Urothelium cell line (cell line): ENCODE results near the gene TEDC2.
"Not testable (repeated sequence)": the region's sequence is repeated elsewhere in the genome, so short reads cannot be mapped to it uniquely, and the experiment has no call there.

Source experiments
- DNase-seq: peaks from one replicate; pipeline ENCODE4 v3.0.0; 2011; ENCODE audit warnings: low spot score, mixed read lengths
- FAIRE-seq: peaks from 2 replicates; lab custom pipeline; 2011; peaks lifted over from hg19 to GRCh38; lab: Jason Lieb, UNC

Gene TEDC2

DNA sequence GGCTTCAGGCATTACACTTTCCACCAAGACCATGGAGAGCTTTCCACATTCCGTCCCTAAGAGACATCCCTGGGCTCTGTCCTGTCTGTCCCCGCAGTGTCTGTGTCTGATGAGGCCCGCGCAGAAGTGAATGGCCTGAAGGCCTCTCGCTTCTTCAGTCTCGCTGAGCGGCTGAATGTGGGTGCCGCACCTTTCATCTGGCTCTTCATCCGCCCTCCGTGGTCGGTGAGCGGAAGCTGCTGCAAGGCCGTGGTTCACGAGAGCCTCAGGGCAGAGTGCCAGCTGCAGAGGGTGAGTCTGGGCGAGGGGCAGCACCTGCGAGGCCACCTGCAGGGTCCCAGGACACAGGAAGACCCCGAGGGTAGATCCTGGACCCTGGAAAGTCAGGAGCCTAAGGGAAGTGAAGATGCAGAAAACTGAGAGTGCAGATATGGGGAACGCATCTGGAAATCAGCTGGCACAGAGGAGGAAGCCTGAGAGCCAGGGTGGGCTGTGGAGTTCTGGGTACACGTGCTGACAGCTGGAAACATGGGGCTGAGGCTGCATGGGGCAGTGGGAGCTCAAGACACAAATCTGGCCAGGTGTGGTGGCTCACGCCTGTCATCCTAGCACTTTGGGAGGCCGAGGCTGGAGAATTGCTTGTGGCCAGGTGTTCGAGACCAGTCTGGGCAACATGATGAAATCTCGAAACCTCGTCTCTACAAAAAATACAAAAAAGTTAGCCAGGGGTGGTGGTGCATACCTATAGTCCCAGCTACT, 22.7 kb upstream of the TEDC2 start:
- no peak for DNase-seq
- no peak for FAIRE-seq

DNA sequence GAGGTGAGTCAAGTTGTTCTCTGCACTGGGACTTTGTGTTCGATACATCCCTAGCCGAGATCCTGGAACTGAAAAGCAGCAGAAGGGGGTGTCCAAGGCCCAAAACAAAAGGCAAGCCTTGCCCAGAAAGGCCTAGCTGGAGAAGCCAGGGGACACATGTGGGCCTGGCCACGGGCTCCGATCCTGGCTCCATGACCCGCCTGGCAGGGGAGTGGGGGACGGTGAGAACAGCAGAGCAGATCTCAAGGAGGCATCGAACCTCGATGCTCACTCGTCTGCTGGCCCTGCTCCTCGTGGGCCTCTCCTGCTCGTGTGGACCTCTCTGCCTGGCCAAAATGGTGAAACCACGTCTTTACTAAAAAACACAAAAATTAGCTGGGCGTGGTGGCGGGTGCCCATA, 21.8 kb upstream of the TEDC2 start:
- DNase-seq (no peak), FAIRE-seq (no peak)

DNA sequence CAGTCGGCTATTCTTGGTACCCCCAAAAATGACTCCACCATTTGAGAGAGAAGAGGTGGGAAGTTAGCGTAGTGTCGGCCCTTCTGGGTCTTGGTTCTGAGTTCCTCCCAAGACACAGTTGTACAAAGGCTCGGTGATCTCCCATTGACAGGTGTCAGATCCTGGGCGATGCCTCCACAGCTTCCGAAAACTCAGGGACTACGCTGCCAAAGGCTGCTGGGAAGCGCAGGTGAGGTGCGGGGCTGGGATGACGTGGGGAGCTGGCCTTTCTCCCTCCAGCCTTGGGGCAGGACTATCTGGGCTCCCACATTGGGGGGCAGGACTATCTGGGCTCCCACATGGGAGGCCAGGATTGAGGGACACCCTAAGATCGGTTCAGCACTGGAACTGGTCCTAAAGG, 20.3 kb upstream of the TEDC2 start:
- no peak for FAIRE-seq
- no peak for DNase-seq

DNA sequence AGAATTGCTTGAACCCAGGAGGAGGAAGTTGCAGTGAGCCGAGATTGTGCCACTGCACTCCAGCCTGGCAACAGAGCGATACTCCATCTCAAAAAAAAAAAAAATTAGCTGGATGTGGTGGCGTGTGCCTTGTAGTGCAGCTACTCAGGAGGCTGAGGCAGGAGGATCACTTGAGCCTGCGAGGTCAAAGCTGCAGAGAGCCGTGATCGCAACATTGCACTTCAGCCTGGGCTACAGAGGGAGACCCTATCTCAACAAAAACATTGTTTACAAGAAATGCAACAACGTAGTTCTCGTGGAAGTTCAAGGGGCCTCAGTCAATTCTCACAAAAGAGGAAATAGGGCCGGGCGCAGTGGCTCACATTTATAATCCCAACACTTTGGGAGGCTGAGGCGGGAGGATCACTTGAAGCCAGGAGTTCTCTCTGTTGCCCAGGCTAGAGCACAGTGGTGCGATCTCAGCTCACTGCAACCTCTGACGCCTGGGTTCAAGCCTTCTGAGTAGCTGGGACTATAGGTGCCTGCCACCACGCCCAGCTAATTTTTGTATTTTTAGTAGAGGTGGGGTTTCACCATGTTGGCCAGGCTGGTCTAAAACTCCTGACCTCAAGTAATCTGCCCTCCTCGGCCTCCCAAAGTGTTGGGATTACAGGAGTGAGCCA, 18.6 kb upstream of the TEDC2 start:
- FAIRE-seq, DNase-seq: not testable (repeated sequence)

DNA sequence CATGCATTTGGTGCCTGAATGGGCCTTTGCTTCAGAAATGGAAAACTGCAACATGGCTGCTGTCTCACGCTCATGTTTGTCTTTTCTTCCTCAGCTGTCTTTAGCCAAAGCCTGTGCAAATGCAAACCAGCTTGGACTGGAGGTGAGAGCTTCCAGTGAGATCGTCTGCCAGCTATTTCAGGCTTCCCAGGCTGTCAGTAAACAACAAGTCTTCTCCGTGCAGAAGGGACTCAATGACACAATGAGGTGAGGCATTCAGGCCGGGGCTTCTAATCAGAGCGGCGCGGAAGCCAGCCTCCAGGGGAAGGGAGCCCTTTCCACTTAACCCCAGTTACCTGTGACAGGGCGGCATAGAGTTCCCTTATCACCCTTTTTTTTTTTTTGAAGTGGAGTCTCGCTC, 16.4 kb upstream of the TEDC2 start:
- DNase-seq: no peak
- FAIRE-seq: no peak

DNA sequence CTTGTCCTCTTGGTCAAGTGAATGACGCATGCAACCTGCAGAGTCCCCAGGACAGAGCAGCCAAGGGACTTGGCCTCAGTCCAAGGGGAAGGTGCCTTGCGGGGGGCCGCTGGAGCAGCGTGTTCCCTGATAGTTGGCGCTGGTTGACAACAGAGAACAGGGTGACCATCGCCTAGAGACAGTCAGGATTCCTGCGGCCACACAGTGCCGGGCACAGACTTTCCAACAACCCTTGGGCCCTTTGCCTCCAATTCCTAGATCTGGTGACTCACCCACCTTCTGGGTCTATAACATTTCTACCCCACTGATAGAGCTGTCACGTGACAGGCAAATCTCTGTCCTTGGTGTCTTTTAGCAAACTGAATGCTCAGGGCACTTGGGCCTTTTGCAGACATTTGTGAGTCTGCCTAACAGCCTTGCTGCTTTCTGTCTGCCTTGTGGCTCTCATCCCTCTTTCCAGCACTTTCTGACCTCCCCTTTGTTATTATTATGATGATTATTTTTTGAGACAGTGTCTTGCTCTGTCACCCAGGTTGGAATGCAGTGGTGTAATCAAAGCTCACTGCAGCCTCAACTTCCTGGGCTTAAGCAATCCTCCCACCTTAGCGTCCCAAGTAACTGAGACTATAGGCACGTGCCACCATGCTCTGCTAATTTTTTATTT, 11.9 kb upstream of the TEDC2 start:
- FAIRE-seq (no peak), DNase-seq (no peak)

DNA sequence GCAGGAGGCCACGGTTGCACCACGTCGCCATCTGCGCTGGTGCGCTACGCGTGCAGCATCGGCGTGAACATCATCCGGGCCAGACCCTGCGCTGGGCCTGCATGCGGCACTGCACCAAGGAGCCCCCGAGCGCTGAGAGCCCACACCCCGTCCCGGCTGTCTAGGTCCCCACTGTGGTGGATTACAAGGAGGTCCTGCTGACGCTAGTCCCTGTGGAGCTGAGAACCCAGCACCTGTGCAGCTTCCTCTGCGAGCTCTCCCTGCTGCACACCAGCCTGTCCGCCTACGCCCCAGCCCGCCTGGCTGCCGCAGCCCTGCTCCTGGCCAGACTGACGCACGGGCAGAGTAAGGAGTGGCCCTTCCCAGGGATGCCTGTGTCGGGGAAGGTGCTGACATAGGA, 10.8 kb upstream of the TEDC2 start:
- FAIRE-seq: no peak
- DNase-seq: no peak

DNA sequence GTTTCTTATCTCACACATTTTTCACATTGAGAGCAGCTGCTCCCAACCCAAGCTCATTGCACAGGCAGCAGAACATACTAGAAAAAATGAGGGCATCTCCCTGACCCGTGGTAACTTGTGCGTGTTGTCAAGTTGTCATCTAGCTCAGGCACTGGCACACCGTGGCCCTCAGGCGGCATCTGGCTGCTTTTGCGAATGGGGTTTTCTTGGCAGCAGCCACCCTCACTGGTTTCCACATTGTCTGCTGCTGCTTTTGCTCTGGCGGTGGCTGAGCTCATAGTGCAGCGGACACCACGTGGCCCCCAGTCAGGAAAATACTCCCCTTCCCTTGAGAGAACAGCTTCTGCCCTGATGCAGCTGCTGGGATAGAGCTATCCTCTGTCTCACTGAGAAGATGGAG, 9.4 kb upstream of the TEDC2 start:
- FAIRE-seq (no peak), DNase-seq (no peak)

DNA sequence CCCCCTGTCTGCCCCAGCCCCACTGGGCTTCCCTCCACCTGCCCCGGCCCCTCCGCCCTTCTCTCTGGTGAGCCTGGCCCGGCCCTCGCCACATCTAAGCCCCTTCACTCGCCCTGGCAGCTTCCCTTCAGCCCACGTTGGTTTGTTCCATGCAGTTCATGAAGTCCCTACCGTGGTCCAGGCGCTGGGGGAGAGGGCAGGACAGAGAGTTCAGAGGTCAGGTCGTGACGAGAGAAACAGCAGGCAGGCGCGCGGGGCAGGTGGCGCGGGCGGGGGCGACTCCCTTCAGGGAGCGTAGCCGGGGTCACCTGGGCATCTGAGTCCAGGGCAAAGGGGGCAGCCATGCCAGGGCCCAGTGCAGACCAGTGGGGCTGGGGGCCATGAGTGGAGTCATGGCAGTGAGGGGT, 8.9 kb upstream of the TEDC2 start:
- no peak for DNase-seq
- no peak for FAIRE-seq

DNA sequence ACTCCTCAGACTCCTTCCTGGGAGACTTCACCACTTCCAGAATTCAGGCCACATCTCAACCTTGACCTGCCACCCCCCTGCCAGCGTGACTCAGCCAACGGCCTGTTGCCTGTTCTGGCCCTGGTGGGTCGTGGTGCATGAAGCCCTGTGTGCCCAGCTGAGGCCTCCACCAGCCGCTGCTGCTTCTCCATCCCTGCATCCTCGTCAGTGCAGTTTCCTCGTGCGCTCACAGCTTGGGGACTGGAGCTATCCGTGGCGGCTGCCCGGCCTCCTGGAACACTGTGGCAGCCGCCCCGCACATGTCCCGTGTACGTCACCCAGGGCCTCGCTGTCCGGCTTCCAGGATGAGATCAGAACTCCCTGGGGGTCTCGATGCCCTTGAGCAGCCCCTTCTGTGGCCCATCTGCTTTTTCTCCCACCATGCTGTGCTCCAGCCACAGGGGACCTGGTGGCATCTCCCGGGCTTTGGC, 8.0 kb upstream of the TEDC2 start:
- DNase-seq (no peak), FAIRE-seq (no peak)

DNA sequence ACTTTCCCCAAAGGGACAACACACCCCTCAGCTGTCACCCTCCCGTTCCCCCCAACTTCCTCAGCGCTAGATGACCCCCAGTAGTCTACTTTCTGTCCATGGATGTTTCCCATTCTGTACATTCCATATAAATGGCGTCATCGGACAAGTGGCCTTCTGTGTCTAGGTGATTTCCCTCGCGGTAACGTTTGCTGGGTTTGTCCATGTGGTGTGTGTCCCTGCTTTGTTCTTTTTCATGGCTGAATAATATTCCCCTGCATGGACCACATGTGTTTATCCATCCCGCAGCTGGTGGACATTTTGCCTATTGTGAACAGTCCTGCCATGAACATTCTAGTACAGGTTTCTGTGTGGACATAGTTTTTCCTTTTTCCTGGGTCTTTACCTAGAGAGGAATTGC, 7.3 kb upstream of the TEDC2 start:
- FAIRE-seq (no peak), DNase-seq (no peak)

DNA sequence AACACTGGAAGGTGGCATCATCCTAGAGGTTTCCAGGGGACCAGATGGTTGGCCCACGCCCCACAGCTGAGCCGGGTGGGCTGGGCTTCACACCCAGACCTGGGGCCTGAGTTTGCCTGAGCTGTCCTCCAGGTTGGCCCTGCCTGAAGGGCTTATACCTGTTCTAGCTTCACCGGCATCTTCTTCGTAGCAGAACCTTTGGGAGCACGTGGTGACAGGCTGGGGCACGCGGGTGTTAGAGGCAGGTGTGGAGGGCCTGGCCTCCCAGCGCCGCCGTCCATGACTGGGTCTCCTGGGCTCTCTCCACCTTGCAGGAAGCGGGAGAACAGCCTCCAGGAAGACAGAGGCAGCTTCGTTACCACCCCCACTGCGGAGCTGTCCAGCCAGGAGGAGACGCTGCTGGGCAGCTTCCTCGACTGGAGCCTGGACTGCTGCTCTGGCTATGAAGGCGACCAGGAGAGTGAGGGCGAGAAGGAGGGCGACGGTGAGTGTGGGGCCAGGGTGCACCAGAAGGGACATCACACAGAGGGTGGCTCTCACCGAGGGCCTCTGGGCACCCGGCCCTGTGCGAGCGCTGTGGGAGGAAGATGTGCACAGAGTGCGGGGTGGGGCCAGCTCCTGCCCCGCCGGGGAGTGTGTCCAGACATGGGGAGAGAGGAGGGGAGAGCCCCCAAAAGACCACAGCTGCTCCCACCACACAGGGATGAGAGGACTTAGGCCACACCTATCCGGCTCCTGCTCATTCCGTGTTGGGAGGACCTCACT, 4.6 kb upstream of the TEDC2 start:
- DNase-seq (no peak), FAIRE-seq (no peak)

DNA sequence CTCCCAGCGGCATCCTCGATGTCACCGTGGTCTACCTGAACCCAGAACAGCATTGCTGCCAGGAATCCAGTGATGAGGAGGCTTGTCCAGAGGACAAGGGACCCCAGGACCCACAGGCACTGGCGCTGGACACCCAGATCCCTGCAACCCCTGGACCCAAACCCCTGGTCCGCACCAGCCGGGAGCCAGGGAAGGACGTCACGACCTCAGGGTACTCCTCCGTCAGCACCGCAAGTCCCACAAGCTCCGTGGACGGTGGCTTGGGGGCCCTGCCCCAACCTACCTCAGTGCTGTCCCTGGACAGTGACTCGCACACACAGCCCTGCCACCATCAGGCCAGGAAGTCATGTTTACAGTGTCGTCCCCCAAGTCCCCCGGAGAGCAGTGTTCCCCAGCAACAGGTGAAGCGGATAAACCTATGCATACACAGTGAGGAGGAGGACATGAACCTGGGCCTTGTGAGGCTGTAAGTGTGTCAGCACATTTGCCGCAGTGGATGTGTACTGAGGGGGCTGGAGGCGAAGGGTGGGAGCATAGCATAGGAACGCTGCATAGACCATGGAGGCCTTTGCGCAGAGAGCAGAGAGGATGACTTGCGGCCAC, 3.3 kb upstream of the TEDC2 start:
- FAIRE-seq (no peak), DNase-seq (no peak)

DNA sequence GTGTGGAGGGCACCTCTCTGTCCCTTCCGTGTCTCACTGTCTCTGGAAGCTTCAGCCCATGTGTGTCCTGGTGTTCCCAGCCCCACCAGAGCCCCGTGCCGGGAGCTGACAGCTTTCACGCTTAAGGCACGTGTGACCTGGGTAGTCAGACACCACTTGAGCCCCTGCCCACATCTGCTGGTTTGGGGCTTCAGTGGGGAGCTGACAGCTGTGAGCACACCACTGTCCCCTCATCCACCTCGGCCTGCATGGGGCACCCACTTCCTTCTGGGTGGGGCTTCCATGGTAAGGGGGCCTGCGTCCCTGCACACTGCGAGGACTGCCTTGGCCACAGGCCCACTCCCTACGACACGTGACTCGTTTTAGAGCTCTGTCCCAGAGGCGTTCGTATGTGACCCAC, 2.6 kb upstream of the TEDC2 start:
- FAIRE-seq (no peak), DNase-seq (no peak)

DNA sequence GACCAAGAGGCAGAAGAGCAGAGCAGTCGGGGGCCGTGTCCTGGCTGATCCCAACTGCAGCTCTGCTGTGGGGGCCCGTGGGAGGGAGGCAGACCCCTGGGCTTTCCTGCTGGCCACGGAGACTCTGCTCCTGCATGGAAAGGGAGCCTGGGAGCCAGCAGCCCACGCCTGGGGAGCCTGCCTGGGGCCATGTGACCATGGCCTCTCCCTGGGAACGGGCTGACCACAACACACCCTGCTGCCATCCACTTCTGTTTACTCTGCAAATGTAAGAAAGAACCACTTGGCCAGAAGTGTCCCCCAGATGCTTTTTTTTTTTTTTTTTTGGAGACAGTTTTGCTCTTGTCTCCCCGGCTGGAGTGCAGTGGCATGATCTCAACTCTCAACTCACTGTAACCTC, 2.0 kb upstream of the TEDC2 start:
- no peak for DNase-seq
- no peak for FAIRE-seq

DNA sequence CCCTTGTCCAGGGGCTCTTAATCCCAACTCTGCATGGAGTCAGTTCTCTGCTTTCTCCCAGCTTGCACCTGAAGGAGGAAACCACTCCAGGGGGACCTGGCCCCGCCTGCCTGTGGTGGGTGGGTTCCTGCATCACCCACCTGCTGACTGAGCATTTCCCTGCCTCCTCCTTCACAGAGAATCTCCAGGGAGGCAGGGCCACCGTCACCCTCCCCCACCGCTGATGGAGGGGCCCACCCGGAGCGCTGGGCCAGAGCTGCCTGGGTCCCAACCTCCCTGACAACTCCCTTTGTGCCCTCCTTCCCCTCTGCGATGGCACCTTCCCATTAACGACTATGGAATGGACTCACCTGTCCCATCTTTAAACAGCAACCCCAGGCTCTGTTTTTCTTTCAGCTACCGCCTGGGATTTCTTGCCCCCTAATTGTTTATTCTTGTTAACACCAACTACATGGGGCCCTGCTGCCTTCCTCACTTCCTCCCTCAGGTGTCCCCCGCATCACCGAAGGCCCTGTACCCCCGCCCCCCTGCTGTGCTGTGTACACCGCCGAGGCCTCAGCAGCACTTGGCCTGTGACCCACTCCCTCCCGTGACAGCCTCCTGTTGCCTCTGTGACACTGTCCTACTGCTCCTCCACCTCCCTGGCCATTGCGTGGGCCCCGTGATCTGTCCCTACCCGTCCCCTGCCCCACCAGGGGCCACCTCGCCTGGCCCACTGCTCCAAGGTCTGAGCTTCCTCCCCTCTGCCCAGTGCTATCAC, 842 bp upstream of the TEDC2 start:
- no peak for DNase-seq
- FAIRE-seq: no peak

DNA sequence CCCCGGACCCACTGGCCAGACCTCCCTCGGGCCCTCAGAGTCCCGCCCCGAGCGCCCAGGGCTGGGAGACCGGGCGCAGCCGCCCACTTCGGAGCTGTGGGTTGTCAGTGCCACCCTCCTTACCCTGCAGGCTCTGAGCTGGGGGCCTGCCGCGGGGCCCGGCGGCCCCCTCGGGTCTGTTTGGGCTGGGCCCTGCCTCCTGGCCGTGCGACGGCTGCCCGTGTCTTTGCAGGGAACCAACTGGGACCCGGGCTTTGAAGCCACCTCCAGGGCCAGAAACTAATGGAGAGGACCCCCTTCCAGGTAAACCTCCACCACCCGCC, 443 bp downstream of the TEDC2 start:
- FAIRE-seq (no peak), DNase-seq (no peak)

DNA sequence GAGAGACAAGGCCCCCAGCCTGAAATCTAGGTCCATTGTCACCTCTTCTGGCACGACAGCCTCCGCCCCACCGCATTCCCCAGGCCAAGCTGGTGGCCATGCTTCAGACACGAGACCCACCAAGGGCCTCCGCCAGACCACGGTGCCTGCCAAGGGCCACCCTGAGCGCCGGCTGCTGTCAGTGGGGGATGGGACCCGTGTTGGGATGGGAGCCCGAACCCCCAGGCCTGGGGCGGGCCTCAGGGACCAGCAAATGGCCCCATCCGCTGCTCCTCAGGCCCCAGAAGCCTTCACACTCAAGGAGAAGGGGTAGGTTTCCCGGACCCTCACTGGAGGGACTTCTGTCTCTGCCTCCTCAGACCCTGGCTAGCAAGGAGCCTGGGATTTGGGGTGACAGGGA, 1.0 kb downstream of the TEDC2 start:
- DNase-seq: no peak
- no peak for FAIRE-seq

DNA sequence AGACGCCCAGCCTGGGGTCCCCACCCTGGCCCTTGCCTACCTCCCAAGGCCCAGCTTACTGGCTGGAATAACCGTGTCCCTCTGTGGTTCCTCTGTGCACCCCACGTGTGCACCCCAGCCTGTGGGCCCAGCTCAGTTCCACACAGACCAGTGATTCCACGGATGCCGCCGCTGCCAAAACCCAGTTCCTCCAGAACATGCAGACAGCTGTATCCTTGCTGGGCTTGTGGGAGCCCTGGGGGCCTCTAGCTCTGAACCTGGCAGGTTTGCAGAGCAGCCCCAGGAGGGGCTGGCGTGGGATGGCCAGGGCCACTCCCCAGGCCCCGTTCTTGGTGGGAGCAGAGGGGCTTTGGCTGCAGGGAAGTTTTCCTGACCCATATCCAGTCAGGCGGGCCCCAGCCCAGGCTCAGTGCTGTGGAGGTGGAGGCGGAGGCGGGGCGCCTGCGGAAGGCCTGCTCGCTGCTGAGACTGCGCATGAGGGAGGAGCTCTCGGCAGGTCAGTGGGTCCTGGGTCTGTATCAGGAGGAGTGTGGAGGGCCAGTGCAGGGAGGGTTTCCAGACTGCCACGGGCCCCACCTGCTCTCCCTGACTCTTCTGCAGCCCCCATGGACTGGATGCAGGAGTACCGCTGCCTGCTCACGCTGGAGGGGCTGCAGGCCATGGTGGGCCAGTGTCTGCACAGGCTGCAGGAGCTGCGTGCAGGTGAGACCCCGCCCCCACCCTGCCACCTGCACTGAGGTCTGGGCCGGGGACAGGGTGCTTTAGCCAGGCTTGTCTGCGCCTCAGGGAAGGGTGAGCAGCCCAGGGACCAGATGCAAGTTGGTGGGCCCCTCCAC, 2.3 kb downstream of the TEDC2 start:
- DNase-seq (no peak), FAIRE-seq (no peak)

DNA sequence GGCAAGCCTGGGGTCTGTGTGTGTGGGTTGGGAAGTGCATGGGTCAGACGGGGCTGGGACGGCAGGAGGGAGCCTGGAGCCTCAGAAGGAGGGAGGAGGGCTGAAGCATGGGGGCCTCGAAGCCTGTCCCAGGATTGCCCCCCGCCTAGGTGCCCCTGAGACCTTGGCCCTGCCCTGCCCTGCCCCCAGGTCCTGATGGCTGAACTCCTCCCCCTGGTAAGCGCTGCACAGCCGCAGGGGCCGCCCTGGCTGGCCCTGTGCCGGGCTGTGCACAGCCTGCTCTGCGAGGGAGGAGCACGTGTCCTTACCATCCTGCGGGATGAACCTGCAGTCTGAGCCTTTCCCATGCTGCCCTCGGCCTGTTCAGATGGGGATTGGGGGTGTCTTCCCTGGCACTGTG, 4.4 kb downstream of the TEDC2 start:
- DNase-seq (no peak), FAIRE-seq (no peak)
